Effector memory CD4-positive, alpha-beta T cell (primary cell): ENCODE results near the gene LMBR1.
"Not testable (repeated sequence)": the region's sequence is repeated elsewhere in the genome, so short reads cannot be mapped to it uniquely, and the experiment has no call there.

Experiments
- DNase-seq, 3 donors: peaks; one replicate each; pipeline ENCODE4 v3.0.0-alpha.2; 2020
- H3K27ac ChIP-seq: 2 replicates; pipeline ENCODE4 v1.7.0; 2013; ENCODE audit warnings: mild to moderate bottlenecking, low read length, moderate library complexity; ENCODE audit not compliant: insufficient read depth, poor library complexity, severe bottlenecking
- H3K27me3 ChIP-seq: replicated peaks from 2 replicates; pipeline ENCODE4 v1.7.0; 2013; ENCODE audit warnings: mild to moderate bottlenecking, low read length; ENCODE audit not compliant: insufficient read depth, control insufficient read depth, poor library complexity, severe bottlenecking
- H3K36me3 ChIP-seq: 2 replicates; pipeline ENCODE4 v1.7.0; 2013; ENCODE audit warnings: mild to moderate bottlenecking, low read length, moderate library complexity; ENCODE audit not compliant: control insufficient read depth, insufficient read depth
- H3K4me1 ChIP-seq: 2 replicates; pipeline ENCODE4 v1.7.0; 2013; ENCODE audit warnings: low read length, mild to moderate bottlenecking; ENCODE audit not compliant: control insufficient read depth, insufficient read depth, poor library complexity, severe bottlenecking
- H3K4me3 ChIP-seq: 2 replicates; pipeline ENCODE4 v1.7.0; 2013; ENCODE audit warnings: low read length, low read depth, mild to moderate bottlenecking; ENCODE audit not compliant: insufficient read depth, poor library complexity, severe bottlenecking
- H3K9me3 ChIP-seq: 2 replicates; pipeline ENCODE4 v1.7.0; 2013; ENCODE audit warnings: mild to moderate bottlenecking, low read length, moderate library complexity; ENCODE audit not compliant: control insufficient read depth

The LMBR1 gene

DNA sequence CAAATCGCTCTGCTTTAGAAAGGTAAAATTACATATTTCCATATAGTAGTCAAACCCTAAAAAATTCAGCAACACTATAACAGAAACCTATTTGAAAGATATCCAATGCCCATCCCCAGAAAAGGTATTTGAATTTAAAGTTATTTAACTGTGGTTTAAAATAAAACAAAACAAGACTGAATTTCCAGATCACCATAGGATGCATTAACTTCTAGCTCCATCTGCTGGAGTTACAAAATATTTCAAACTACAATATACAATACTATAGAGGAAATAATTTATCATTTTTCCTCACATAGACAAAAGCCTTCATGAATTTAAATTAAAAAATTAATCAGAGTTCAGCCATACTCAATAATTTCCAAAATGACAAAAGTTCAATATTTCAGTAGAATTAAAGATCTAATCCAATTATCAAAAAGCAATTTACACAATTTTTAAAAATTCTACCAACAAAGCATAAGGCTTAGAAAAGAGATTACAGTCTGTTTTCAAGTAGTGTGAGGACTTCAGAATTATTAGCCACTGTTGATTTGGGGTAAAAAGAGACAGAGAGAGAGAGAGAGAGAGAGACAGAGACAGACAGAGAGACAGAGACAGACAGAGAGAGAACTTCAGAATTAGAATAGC is 75.9 kb downstream of the LMBR1 start:
- no peaks in the 10 kb centered on the region for H3K4me1 ChIP-seq
- no peaks in the 10 kb centered on the region for H3K27me3 ChIP-seq
- no peak overlapping the region for H3K4me3 ChIP-seq
- DNase-seq, result no peak
- H3K36me3 ChIP-seq, result peaks cover 6% of the 10 kb centered on the region
- H3K9me3 ChIP-seq, result no peaks in the 10 kb centered on the region
- H3K27ac ChIP-seq, result no peak overlapping the region

DNA sequence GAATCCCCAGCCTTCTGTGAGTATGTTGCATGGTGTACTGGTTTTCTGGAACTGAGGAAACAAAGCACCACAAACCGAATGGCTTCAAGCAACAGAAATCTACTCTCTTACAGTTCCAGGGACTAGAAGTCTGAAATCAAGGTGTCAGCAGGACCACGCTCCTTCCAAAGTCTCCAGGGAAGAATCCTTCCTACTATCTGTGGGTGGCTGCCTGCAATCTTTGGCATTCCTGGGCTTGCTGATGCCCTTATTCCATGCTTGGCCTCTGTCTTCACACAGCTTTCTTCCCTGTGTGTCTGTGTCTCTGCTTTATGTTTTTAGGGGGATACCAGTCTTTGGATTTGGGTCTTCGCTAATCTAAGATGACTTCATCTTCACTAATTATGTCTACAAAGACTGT is 81.3 kb downstream of the LMBR1 start:
- Histone ChIP-seq H3K27me3 (no peaks in the 10 kb centered on the region), H3K36me3 (peaks cover 5% of the 10 kb centered on the region)

DNA sequence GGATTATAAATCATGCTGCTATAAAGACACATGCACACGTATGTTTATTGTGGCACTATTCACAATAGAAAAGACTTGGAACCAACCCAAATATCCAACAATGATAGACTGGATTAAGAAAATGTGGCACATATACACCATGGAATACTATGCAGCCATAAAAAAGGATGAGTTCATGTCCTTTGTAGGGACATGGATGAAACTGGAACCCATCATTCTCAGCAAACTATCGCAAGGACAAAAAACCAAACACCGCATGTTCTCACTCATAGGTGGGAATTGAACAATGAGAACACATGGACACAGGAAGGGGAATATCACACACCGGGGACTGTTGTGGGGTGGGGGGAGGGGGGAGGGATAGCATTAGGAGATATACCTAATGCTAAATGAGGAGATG is 89.3 kb downstream of the LMBR1 start:
- not testable (repeated sequence) for DNase-seq, H3K27ac ChIP-seq, H3K27me3 ChIP-seq, H3K4me3 ChIP-seq, H3K9me3 ChIP-seq, H3K36me3 ChIP-seq, H3K4me1 ChIP-seq

More for the DNA sequence above, 81.3 kb downstream of the LMBR1 start:
- no peak overlapping the region for H3K4me3 ChIP-seq
- no peaks in the 10 kb centered on the region for H3K9me3 ChIP-seq
- DNase-seq, result no peak
- no peak overlapping the region for H3K27ac ChIP-seq
- H3K4me1 ChIP-seq, result no peaks in the 10 kb centered on the region

DNA sequence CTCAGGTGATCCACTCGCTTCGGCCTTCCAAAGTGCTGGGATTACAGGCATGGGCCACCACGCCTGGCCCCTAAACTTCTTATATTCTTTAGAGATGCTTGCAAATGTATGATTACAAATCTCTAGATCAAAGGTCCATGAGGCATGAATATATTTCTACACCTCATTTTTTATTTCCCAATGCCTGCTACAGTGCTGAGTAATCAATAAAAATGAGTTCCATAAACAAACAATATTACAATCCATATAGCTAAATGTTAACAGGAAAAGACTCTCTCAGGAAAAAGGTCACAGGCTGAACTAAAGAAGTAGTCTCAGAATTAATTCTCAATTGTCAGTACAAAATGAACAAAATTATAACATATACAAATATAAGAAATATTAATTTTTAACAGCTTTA is 90.8 kb downstream of the LMBR1 start:
- no peak for DNase-seq
- no peaks in the 10 kb centered on the region for H3K4me1 ChIP-seq
- no peaks in the 10 kb centered on the region for H3K27me3 ChIP-seq
- H3K4me3 ChIP-seq, result no peak overlapping the region
- H3K36me3 ChIP-seq, result no peaks in the 10 kb centered on the region
- no peak overlapping the region for H3K27ac ChIP-seq
- no peaks in the 10 kb centered on the region for H3K9me3 ChIP-seq

DNA sequence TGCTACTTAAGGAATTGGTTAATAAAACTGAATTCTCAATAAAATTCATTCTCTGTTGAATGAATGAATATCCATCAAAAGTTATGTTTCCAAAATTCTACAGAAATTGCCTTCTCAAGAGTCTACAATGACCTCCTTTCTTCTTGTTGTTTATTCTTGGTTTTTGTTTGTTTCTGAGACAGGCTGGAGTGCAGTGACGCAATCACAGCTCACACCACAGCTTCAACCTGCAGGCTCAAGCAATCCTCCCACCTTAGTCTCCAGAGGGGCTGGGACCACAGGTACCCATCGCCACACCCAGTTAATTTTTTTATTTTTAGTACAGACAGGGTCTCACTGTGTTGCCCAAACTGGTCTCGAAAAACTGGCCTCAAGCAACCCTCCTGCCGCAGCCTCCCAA is 97.6 kb downstream of the LMBR1 start:
- Histone ChIP-seq H3K4me1 (no peaks in the 10 kb centered on the region), H3K36me3 (peaks cover 8% of the 10 kb centered on the region), H3K4me3 (no peak overlapping the region), H3K9me3 (no peaks in the 10 kb centered on the region), H3K27me3 (no peaks in the 10 kb centered on the region), H3K27ac (no peak overlapping the region)
- DNase-seq, result no peak

DNA sequence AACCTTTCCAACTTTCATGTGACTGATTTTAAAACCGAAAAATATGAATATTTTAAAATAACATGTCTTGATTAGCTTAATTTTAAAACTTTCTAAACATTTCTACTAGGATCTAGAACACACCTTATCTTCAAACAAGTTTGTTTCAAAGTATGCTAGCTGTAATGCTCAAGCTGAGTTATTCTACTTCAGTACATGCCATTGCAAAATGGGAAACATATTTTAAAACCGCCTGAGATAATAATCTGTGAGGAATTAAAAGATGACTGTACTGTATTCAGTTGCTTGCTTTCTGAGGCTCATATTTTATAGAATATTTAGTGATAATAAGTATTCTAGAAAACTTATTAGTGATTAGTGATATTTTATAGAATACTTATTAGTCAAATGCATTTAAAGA is 99.6 kb downstream of the LMBR1 start:
- Histone ChIP-seq H3K36me3 (peaks cover 8% of the 10 kb centered on the region), H3K27me3 (no peaks in the 10 kb centered on the region), H3K4me3 (no peak overlapping the region), H3K9me3 (no peaks in the 10 kb centered on the region), H3K27ac (no peak overlapping the region), H3K4me1 (no peaks in the 10 kb centered on the region)
- no peak for DNase-seq

DNA sequence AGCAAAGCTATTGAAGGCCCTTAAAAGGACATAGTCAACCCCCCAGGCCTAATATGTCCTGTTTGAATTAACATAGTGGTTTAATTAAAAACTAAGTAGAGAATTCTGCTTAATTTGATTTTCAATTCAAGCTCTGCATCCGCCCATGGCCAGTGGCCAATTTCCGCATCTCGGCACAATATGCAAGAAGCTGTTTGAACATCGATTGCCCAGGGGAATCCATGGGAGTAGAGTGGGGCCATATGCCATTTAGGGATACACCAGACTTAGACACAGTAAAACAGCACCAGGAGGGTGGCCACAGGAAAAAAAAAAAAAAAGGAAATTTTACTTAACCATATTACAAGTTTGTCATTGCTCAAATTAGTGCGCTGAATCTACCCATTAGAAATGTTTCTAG is 100.4 kb downstream of the LMBR1 start:
- peaks cover 8% of the 10 kb centered on the region for H3K36me3 ChIP-seq
- DNase-seq, result no peak
- H3K9me3 ChIP-seq, result no peaks in the 10 kb centered on the region
- no peak overlapping the region for H3K4me3 ChIP-seq
- H3K27me3 ChIP-seq, result no peaks in the 10 kb centered on the region
- H3K27ac ChIP-seq, result no peak overlapping the region
- no peaks in the 10 kb centered on the region for H3K4me1 ChIP-seq

DNA sequence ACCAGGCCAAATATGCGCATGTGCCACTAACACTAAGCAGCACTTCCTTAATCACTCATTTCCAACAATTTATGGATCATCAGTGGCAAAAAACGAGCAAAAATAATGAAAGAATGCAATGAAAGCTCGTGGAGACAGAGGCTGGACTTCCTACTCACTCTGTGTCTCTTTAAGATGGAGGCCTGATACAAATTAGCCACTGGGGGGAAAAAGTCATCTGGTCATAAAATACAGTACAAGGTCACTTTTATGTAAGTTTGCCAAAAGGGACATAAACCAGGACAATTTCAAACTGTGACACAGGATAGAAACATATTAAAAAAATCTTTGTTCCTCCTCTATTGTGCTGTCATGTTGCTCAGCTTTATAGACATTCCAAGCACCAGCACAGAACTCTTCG is 101.7 kb downstream of the LMBR1 start:
- no peaks in the 10 kb centered on the region for H3K9me3 ChIP-seq
- no peaks in the 10 kb centered on the region for H3K27me3 ChIP-seq
- no peak overlapping the region for H3K4me3 ChIP-seq
- no peak for DNase-seq
- no peak overlapping the region for H3K27ac ChIP-seq
- no peaks in the 10 kb centered on the region for H3K4me1 ChIP-seq
- H3K36me3 ChIP-seq, result peaks cover 8% of the 10 kb centered on the region

DNA sequence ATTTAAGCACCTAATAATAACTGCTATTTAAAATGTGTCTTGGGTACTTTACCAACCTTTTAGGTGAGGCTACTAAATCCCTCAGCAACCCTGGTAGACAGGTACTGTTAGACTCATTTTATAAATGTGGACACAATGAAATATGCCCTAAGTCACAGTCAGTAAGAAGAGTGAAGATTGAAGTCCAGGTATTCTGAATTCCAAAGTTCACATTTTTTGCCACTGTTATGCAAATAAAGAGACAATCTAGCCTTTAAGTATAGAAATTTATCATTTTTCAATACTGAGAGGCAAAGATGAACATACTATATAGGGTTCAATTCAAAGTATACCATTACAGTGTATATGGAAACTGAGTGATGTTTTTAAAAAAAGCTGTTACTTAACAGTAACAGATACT is 102.7 kb downstream of the LMBR1 start:
- Histone ChIP-seq H3K4me1 (no peaks in the 10 kb centered on the region), H3K27ac (no peak overlapping the region), H3K27me3 (no peaks in the 10 kb centered on the region), H3K4me3 (no peak overlapping the region), H3K36me3 (peaks cover 8% of the 10 kb centered on the region), H3K9me3 (no peaks in the 10 kb centered on the region)
- DNase-seq, result no peak

DNA sequence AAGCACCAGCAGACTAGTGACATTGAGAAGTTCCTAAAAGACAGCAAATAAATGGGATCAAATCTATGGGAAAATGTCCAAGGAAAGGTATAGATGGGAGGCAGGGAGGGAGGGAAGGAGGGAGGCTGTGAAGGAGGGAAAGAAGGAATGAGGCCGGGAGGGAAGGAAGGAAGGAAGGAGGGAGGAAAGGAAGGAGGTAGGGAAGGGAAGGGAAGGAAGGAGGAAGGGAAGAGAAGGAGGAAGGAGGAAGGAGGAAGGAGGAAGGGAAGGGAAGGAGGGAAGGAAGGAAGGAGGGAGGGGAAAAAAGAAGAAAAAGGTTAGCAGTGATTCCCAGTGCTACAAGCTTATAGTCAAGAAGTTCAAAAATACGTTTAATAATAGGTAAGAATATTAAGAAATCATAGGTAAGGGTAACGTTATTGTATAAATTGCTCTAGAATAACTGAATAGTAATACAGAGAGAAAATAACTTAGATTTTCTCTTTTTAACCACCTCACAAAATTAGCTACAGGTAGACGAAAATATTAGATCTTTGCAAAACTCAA is 106.9 kb downstream of the LMBR1 start:
- H3K4me1 ChIP-seq, result no peaks in the 10 kb centered on the region
- no peaks in the 10 kb centered on the region for H3K27me3 ChIP-seq
- no peaks in the 10 kb centered on the region for H3K36me3 ChIP-seq
- H3K4me3 ChIP-seq, result no peak overlapping the region
- no peaks in the 10 kb centered on the region for H3K9me3 ChIP-seq
- no peak for DNase-seq
- H3K27ac ChIP-seq, result no peak overlapping the region
